Heart left ventricle (tissue), 13 donors: Measurements from ENCODE around the gene CYTH4.

Experiments
- CTCF ChIP-seq, 12 donors: fragments of 200-600 bp; sonication (generic) in 4 of 12; IDR thresholded peaks; one replicate each; pipeline versions ENCODE4 v1.5.0 to v1.8.0; 2018 to 2022; ENCODE audit warnings: antibody characterized with exemption in 12 of 12, mild to moderate bottlenecking in 5 of 12
- POLR2A ChIP-seq, 2 donors: fragments of 450-650 bp; IDR thresholded peaks; one replicate each; pipeline ENCODE4 v1.6.1; 2017; ENCODE audit warnings: antibody characterized with exemption in 2 of 2, mild to moderate bottlenecking in 2 of 2, moderate library complexity in 2 of 2
- donor health status: ischemic (EF 13 %, LVEDD 7.1; RV severe dilation, severe dysfunction).
- donor health status: DM: no; HTN: yes; CAD: no.
- donor health status: DM: no; HTN: no; CAD: no.
- donor health status: ischemic (EF 25% LVEDD 6.9; RV normal size, moderate dysfunction).
- donor health status: ischemic (EF 25% LVEDD 5.7; RV mildly dilated, moderate dysfunction).
- donor health status: ischemic (EF 35%, LVEDD 5.7; RV mildly dilated, moderate dysfunction).
- donor health status: nonischemic (EF 11% LVEDD 7.7; RV severe dilation, severe dysfunction).
- donor health status: DM: yes; HTN: yes; CAD: no.
- donor health status: PGD.
- donor health status: ischemic (EF 29% LVEDD 5.4; RV normal size, mild dysfunction).
- donor health status: nonischemic (EF 23%, LVEDD 6.1; RV moderate dilation, normal function).

GRCh38 chr22:37244114-37244921 lies 38.0 kb upstream of the CYTH4 start, which contains the start of gene RAC2:
- TF ChIP-seq CTCF (IDR thresholded peaks at IDR 0.05) (no peak), POLR2A (IDR thresholded peaks at IDR 0.05) (no peak)
